GM21723 (cell line): ENCODE data around the gene ENOX1.

Experiments
- ATAC-seq: cut with Tn5 transposase; IDR thresholded peaks from one replicate; pipeline ENCODE4 v1.9.1; 2021; ENCODE audit warnings: mild to moderate bottlenecking, moderate library complexity; ENCODE audit not compliant: unreplicated experiment

Gene ENOX1

DNA sequence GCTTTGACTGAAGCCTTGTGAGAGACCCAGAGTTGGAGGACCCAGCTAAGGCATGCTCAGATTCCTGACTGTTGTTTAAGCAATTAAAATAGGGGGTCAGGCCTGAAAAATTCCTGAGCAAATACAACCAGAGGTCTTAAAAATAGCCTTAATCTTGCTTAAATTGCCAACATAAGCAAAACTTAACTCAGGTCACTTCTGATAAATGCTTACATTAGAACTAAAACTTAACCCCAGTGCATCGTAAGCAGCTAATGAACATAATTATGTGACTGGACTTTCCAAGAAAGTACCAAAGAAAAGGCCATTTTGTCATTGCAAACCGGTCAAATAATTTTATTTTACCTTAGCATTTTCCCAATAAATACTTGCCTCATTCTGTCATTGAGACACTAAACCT, 294.5 kb downstream of the ENOX1 start:
- ATAC-seq = no peak

GRCh38 chr13:43489233-43489632, 297.5 kb downstream of the ENOX1 start:
- no peak for ATAC-seq

DNA sequence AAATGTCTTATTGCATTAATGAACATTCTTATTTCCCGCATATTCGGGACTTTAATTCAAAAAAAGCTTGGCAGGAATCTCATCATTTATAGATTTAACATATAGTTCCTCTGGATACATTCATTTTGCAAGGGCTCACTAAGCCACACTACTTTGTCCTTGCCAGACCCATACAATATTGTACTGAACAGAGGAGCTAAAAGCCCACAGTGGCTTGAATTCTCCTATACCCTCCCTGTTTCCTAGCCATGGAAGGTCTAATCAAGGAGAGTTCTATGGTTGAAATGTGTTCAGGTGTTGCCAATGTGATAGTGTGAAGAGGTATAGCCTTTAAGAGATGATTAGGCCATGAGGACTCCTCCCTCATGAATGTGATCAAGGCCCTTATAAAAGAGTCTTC, 298.9 kb downstream of the ENOX1 start:
- no peak for ATAC-seq

- no peak for ATAC-seq
Observed at GRCh38 chr13:43487461-43487860, 299.3 kb downstream of the ENOX1 start.

- no peak for ATAC-seq
Observed at GRCh38 chr13:43484432-43485225, 302.1 kb downstream of the ENOX1 start.

DNA sequence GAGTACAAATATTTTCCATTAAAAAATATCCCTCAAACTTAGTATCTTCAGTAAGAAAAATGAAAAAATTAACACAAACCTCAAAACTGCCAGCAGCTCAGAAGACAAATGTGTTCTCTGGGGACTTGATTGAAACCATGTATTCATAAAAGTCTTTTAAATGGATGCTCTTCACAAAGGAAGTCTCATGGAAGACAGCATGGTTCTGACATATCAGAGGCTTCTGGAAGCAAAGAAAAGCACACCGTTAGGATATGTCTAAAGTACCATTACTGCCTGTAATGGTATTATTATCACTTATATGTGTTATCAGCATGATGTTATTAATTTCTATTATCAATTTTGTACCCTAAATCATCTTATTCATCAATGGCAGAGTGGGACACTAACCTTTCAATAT, 302.8 kb downstream of the ENOX1 start:
- no peak for ATAC-seq

DNA sequence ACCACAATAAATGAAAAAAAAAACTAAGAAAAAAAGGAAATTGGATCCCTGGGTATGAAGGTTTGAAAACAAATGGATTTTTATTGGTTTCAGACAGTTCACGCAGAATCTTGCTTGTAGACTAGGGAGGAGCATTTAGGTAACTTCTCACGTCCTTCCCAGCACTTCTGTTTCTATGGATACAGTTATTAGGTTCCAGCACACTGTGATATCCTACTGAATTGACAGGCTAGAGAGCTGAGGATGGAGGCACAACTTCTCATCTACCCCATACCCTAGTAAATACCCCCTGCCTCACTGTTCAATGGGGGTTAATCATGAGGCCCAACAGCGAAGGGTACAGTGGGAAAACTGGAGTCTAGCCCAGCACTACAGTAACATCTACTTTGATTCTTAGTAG, 304.1 kb downstream of the ENOX1 start:
- no peak for ATAC-seq

GRCh38 chr13:43482026-43482425, 304.7 kb downstream of the ENOX1 start:
- ATAC-seq = no peak

DNA sequence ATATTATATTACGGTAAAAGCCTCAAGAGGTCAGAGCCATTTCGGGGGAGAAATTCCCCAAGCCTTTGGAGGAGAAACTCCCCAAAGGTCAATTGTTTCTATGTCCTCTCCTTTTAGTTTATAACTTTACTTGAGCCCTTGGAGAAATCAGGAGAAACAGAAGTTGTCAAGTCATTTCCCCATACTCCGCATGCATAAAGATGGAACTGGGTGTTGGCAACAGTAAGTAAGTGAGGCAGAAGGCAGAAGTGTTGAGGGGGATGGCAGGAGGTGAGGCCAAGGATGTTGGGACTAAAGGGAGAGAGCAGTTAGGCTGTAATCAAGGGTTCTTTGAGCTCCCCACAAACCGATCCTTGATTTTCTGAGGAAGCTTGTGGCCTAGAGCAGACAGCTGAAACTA, 307.9 kb downstream of the ENOX1 start:
- no peak for ATAC-seq

DNA sequence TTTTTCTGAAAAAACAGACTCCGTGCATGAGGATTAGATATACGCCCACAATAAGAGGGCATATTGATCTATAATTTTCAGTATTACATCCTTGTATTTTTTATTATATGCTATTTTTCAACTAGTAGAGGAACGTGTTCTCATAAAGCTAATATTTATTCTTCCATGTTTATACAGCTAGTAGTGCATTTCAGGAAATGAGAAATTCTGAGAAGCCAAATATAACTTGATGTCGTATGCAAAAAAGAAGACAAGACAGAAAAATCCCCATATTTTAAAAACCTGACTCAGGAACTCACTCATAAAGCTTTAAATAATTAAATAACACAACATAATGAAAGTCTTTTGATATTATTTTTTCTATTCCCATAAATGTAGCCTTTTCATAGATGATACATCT, 308.6 kb downstream of the ENOX1 start:
- ATAC-seq = no peak

DNA sequence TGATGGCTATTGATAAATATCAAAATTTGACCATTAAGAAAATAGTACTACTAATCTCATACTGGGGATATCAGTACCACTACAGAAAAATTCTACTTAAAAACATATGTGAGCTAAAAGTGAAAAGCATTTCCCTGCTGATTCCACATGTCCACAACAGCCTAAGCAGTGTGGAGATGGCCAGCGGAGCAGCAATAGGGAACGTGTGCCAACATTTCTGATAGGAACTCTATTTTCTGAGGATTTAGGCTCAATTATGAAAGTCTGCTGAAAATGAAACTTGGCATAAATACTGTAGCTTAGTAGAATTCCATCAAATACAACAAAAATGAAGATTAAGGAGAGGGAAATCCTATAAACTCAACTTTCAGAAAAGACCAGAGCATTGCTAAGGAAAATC, 311.6 kb downstream of the ENOX1 start:
- ATAC-seq = no peak

DNA sequence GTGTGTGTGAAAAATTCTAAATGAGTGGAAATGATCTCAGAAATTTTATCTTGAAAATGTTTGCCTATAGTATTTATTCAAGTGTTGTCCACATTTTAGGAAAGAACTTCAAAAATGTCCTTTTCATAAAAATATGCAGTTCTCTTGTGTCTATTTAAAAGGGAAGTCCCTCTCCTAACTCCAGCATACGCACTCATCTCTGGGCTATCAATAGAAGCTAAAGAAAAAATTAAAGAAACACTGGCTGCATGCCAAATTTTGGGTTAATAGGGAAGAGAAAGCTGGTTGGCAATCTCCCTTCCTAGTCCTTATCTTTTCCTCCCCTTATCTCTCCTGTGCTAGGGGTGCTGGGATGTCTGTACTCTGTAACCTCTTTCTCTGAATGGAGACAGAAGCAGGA, 313.3 kb downstream of the ENOX1 start:
- no peak for ATAC-seq

DNA sequence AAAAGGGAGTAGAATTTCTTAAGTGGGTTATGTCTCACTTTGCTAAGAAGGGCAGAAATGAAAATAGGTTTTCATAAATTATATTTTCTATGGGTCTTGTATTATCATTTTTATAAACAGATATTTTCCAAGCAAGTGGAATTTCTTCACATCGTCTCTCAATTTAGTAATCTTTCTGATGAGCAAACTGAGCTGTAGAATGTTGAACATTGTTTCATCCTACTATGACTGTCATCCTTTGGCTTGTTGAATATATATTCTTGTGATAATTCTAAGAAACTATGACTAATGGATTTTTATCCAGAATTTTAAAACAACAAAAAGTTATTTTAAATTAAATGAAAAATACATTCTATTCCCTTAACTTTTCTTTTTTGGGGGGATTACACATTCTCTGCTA, 313.8 kb downstream of the ENOX1 start:
- no peak for ATAC-seq

DNA sequence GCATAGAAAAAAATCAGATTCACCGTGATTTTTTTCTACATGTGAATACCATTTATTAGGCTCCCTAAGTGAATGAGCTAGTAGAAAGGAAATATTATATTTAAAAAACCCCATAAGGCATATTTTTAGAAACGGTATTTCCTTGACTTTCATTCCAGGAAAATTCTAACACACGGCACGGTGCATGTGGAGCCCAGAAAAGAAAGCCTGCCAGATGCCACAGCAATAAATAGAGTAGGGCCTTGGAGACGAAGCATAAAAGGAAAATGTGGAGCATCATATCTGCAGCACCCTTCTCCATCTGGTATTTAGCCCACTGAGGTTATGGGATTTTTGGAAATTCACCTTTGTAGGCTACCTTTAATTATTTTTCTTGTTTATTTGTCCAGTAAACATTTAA, 314.4 kb downstream of the ENOX1 start:
- no peak for ATAC-seq

- ATAC-seq = no peak
Observed at GRCh38 chr13:43470610-43471009, 316.2 kb downstream of the ENOX1 start.

DNA sequence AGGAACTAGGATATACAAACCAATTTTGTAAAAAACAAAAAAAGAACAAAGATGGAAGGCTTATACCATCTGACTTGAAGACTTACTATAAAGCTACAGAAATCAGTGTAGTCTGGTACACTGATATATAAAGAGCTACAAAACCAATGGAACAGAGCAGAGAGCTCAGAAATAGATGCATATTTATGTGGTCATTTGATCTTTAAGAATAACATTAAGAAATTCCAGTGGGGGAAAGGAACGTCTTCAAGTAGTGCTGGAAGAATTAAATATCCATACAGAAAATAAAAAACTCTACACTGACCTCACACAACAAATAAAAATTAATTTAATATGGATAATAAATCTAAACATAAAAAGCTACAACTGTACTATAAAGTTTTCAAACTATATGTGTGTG, 317.0 kb downstream of the ENOX1 start:
- ATAC-seq = no peak

DNA sequence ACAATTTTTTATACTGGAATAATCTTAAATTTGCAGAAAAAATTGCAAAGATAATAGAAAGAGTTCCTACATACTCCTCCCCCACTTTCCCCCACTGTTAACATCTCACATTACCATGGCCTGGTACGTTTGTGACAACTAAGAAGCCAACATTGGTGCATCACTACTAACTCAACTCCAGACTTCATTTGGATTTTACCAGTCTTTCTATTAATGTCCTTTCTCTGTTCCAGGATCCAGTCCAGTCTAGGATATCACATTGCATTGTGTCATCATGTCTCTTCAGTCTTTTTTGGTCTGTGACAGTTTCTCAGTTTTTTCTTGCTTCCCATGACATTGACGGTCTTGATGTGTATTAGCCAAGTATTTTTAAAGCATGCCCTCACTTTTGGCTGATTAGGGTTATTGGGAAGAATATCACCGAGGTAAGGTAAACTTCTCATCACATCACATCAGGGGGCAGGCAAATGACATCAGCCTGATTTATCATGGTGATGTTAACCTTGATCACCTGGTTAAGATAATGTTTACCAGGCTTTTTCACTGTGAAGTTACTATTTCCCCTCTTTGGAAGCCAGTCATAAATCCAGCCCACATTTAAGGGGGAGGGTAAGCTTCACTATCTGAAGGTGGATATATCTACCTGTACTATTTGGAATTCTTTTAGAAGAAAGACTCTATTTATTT, 322.1 kb downstream of the ENOX1 start:
- no peak for ATAC-seq

DNA sequence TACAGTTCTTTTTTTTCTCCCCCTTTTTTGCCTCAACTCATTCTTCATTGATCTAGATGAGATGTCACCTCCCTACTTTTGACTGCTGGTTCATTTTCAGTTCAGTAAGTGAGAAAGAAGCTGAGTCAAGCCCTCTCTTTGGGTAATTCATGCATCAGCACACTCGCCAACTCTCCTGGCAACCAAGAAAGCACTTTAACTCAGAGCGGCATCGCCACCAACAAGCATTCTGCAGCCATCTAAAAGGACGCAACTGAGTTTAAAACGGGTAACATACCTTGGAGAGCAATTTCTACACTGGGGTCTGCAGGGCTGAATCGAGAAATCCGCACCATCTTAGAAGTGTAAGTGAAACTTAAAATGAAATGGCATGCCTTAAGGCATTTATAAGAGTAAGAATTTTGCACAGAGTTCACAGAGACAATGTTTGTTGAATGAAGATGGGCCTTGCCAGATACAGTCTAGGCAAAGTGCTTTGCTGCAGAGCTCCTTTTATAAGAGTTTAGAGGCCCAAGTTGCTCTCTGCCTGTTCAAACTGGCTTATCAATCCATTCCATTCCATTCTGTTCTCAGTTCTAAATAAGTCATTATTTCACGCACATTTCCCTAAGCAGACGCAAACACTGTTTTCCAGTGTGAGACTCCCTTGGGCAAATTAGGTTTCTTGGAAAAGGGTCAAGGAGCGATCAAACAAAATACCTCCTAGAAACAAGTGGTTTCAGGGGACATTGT, 338.0 kb downstream of the ENOX1 start:
- no peak for ATAC-seq

DNA sequence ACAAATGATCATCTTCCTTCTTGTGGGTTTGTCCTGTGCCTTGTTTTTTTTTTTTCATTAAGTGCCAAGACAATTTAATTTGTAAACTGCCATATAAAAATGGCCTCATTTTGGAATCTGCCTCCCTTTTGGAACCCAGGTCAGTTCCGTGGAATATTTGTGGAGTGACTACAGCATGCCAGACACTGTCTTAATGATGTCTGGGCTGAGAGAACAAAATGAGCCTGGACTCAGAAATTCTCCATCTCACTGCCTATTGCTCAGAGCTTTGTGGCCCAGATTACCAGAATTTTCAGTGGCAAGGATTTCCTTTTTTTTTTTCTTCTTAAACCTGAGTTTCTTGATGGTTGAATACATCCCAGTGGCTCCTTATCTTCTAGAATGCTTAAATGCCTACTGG, 340.6 kb downstream of the ENOX1 start:
- ATAC-seq = no peak

DNA sequence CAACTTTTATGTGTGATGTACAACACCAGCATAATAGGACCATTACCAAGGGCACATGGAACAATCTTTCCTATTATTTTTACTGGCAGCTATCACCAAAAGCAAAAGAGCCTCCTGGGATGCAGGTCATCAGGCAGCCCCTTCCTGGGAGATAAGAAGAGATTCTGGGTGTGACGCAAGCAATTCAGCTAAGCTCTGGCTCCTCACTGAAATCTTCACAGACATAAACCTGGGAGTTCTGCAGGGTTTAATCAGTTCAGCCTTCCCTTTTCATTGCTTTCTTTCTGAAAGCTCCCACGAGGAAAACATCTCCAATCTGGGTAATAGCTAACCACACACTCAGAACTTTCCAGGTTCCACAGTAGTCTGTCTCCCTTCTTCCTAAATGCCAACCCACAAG, 341.1 kb downstream of the ENOX1 start:
- no peak for ATAC-seq

- ATAC-seq = no peak
Observed at GRCh38 chr13:43444081-43444480, 342.7 kb downstream of the ENOX1 start.

DNA sequence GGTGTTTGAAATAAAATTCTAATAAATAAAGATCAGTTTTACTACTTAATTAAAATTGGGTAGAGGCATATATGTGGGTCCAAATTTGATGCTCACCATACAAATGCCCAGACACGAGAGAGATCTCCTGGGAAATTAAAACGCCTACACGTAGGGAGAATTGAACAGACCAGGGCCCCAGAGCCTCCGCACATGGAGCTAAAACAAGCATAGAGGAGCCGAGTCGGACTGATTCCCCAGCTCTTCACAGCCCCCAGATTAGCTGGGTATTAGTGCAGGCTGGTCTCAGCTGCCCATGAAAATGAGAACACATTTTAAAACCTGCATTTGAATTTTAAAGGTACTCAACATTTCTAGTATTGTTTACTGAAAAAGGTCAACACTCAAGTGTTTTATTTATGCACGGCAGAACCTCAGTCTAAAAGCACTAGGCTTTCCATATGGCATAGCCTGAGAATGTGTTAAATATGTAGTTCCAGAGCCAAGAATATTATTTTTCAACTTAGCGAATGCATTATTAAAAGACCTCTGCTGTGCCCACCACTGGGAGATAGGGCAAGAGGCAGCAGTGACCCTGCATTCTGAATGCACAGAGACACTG, 344.8 kb downstream of the ENOX1 start:
- no peak for ATAC-seq
